HG03060 (cell line): ENCODE results near the gene BSND.

Experiments
- ATAC-seq: cut with Tn5 transposase; IDR thresholded peaks from one replicate; pipeline ENCODE4 v1.9.1; 2021; ENCODE audit warnings: low read depth, moderate number of reproducible peaks; ENCODE audit not compliant: unreplicated experiment

Gene BSND

GRCh38 chr1:54975356-54976108, 23.2 kb upstream of the BSND start:
- ATAC-seq, result no peak

- no peak for ATAC-seq
Observed at GRCh38 chr1:54976747-54977146, 22.0 kb upstream of the BSND start.

- ATAC-seq, result no peak
Observed at GRCh38 chr1:54977533-54978297, 21.0 kb upstream of the BSND start.

DNA sequence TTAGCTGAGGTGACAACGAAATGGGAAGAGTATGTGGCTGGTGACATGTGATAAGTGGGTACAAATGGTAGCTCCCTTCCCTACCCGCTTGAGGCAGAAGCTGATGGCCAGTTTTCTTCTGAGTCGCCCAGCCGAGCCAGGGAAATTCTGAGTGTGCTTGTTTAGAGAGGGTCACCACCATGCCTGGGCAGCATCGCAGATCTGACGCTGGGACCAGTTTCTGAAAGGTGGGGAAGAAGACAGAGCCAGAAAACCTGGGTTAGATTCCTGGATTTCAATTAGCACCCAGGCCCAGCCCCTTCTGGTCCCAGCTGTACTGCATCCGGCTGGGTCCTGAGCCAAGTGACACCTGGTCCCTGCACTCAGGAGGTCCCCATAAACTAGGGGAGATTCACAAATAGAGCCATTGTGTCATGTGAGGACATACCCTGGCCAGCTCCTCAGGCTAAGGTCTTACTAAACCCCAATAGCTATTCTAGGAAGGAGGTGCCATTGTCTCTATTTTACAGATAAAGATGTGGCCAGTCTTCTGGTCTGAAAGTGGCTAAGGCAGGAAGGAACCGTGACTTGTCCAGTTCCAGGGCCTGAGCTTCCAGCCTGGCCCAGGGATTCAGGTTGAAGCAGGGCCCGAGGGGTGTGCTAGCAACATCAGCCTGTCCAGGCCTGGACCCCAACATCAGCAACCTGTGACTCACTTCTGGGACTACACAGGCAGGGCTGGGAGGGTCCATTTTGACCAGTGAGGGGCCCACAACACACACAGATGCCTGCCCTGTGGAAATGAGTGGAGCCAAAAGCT, 20.0 kb upstream of the BSND start:
- ATAC-seq, result no peak

DNA sequence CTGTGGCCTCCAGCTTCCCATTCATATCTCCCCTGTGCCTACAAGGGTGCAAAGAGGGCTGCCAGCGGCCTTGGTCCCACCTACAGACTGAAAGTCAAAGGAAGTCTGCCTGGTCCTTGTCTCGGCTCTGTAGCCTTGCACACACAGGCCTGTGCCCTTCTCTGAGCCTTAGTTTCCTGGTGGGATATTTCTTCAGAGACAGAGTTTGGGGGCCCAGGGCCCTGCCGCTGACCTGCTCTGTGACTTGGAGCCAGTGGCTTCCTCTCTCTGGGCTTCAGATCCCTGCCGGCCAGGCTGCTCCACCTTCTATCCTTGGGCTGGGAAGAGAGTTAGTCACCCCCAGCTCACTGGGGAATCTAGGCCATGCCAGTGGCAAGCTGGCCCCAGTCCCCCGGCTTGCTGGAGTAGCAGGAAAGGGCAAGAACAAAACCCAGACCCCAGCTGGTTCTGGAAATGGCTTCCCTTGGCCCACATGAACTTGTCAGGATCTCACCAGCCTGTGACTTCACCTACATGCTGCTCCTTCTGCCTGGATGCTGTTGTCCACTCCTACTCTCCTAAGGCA, 19.3 kb upstream of the BSND start:
- ATAC-seq, result no peak

GRCh38 chr1:54980046-54980527, 18.6 kb upstream of the BSND start:
- no peak for ATAC-seq

DNA sequence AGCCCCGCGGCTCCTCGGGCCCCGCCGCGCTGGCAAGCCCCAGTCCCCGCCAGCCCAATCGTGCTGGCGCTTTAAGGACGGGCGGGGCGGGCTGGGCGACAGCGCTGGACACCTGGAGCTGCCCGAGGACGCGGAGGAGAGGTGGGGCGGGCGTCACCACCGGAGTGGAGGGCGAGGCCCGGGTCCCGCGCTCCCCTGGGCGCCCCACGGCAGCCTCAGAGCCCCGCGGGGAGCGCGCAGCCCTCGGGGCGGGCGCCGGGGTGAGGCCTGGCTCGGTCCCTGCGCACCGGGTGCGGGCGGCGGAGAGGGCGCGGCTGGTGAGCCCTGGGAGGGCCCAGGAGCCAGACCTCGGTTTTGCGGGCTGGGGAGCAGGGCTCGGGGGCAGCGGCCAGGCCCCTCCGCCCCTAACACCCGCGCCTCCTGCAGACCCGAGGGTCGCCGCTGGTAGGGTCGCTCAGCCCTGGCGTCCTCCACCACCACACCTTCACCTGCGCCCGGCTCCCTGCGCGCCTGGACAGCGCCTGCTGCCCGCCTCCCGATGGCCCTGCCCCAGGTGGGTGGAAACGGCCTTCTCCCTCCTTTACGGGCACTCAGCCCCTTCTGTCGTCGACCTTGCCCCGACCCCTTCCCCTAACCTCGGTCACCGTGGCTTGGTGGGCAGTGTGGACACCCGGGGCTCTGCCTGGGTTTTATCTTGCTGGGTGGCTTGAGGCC, 18.0 kb upstream of the BSND start, which contains the start of gene TMEM61:
Gene TMEM61 (plus strand): TSS at position 101 of the 714 bp plus-strand sequence. CDS start 438 bp downstream, at position 539.
- no peak for ATAC-seq

GRCh38 chr1:54981466-54981865, 17.3 kb upstream of the BSND start:
- no peak for ATAC-seq

DNA sequence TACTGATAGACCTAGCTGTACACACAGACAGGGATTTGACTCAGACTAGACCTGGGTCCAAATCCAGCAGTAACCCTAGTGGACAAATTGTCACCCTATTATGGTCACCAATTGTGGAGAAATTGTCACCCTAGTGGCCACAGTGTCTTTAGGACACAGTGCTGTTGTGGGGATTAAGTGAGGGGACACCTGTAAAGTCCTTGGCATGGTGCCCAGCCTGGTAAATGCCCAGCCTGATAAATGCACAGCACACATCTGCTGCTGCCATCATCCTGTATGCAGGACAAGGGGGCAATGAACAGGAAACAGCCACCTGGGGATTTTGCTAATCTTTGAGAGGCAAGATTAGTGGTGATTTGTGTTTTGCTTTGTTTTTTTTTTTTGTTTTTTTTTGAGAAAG, 16.0 kb upstream of the BSND start:
- ATAC-seq, result no peak

DNA sequence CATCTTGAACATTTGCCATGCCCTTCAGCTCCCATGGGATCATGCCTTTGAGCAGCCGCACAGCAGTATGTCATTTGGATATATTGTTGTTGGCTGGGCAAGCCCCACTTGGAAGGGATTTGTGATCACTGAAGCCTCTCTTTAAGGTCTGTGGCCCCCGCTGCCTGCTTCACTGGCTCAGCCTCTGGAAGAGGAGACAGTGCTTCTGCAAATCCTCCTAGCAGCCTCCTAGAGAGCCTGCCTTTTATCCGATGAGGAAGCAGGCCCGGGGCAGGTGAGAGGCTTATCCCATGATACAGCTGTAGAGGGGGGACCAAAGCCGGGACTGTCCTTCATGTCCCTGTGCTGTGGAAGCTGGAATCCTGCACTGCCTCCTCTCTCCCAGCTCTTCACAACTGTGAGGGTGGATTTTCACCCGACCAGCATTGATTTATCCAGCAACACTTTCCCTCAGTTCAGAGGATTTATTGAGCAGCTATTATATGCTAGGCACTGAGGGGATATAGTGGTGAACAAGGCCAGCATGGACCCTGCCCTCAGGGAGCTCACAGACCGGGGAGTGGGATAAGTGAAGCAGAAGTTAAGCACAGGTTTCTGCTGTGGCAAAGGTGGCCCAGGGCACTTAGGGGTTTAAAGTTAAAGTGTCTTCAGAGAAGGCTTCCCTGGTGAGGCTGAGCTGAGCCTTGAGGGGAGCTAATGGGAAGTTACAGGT, 14.4 kb upstream of the BSND start:
- no peak for ATAC-seq

DNA sequence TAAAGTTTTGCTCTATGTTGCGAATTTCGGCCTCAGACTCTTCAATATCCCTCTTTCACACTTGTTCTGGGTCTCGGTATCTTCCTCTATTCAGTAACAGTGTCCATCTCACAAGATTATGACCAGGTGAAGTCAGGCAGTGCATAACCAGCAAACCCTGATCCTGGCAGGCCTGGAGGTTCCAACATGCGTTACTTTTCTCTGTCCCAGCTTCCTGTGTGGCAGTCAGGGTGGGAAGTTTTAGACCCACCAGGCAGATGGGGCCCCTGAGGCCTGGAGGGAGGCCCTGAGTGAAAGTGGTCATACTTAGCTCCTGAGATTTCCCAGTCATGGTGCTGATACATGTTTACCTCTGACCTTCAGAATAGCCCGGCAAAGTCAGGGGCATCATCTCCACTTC, 13.2 kb upstream of the BSND start:
- no peak for ATAC-seq

- ATAC-seq, result no peak
Observed at GRCh38 chr1:54986025-54986424, 12.7 kb upstream of the BSND start.

GRCh38 chr1:54986533-54986932, 12.2 kb upstream of the BSND start:
- ATAC-seq, result no peak

- ATAC-seq, result no peak
Observed at GRCh38 chr1:54987427-54987826, 11.3 kb upstream of the BSND start.

- no peak for ATAC-seq
Observed at GRCh38 chr1:54987919-54988705, 10.6 kb upstream of the BSND start.

GRCh38 chr1:54988975-54989374, 9.8 kb upstream of the BSND start:
- ATAC-seq, result no peak

DNA sequence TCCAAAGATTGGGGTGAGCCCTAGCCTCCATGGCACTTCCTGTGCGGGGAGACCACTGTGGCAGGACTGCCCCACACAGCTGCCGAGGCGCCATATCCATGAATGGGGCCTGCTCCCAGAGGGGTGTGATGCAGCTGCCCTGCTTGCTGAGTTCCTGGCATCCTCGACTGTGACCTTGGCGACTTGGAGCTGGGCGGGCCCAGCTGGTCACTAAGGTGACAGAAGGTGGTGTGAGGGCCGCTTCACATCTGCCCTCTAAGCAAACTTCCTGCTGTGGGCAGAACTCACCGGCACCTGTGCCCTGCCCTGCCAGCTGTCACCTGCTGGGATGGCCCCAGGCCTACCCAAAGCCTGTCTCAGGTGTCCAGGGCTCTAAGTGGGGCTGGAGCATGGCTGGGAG, 9.3 kb upstream of the BSND start:
- no peak for ATAC-seq

DNA sequence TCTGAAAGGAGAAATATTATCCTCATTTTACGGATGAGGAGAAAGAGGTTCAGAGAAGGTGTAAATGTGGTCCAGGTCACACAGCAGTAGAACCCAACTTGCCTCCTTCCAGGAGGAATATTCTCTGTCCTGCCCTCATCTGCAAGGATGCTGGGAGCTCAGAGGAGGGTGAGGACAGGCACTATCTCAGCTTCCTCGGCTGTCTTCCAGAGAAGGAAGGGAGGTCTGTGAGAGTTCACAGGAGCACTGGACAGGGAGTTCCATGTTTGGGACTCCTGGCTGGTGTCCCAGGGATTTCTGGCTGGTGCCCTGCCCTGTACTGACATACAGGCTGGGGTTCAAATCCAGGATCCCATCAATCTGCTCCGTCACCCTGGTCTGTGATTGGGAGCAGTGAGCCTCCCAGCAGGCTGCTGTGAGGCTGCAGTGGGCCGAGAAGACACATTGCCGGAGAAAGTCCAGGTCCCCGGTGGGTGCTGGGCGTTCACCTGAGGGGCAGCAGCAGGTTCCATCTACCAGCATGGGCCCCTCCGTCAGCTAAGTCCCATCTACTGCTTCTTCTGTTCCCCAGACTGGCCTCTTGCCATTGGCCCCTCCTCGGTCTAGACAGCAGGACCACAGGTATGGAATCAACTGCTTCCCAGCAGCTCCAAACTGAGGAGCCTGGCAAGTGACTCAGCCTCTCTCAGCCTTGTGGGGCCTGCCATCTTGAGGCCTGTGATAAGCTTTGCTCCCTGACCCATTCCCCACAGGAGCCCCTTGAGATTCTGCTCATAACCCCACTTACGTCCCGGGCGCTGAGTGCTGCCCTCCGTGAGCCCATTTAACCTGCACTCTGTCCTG, 8.5 kb upstream of the BSND start:
- ATAC-seq, result no peak
